HG02840 (cell line): ENCODE measurements around the gene TUFT1.
"Not testable (repeated sequence)": the region's sequence is repeated elsewhere in the genome, so short reads cannot be mapped to it uniquely, and the experiment has no call there.

ENCODE experiments used
- ATAC-seq: cut with Tn5 transposase; IDR thresholded peaks from one replicate; pipeline ENCODE4 v1.9.1; 2021; ENCODE audit warnings: mild to moderate bottlenecking, moderate library complexity, moderate number of reproducible peaks; ENCODE audit not compliant: unreplicated experiment, low FRiP score

Gene TUFT1

DNA sequence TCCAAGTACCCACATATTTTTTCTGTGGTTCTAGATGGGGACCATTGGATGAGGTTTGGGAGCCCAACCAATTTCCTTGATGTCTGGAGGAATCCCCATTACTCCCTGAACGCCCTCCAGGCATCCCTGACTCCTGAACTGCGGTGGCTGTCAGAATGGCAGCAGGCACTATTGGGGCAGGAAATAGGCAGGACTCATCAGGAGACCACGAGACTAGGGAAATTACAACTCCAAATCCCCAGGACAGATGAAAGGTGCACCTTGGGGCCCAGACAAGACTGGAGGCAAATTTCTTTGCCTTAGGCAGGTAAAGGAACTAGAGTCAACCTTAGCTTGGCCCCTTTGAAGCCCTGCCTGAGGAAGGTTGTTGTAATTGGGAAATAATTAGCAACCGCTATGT is 27.8 kb upstream of the TUFT1 start:
- no peak for ATAC-seq

DNA sequence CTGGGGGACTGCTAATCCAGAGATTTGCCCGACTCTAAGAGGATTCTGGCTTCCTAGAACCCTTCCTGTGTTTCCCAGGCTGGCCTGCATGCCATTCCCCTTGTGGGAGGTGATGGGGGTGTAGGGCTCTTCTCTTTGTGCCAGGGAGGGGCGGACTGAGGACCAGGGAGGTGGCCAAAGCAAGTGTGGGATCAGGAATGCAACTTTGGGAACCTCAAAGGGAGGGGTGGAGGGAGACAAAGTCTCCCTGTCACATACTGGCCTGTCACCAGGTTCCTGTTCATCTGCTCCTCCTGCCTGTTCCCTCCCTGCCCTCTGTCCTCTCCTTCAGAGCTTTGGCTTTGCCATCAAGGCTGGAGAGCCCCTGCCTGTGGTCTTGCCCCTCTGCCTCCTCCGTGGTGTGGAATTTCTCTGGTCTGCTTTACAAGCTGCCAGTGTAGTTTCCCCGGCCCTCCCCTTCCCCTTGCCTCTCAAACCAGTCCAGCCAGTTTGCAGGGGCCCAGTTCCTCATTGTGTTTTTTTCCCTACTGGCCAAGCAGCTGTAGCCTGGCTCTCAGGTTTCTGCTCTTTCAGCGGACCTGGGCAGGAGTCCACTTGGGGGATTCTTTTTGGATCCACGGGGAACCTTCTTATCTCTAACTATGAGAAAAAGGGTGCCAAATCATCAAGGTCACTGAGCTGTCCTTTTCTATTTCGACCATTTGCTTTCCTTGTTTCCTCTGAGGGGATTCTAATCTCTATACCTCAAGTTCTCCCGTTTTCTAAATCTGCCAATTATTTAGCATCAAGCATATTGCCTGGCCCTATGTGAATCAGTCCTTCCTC is 27.1 kb upstream of the TUFT1 start:
- no peak for ATAC-seq

- no peak for ATAC-seq
Observed at GRCh38 chr1:151513626-151514121, 26.4 kb upstream of the TUFT1 start.

DNA sequence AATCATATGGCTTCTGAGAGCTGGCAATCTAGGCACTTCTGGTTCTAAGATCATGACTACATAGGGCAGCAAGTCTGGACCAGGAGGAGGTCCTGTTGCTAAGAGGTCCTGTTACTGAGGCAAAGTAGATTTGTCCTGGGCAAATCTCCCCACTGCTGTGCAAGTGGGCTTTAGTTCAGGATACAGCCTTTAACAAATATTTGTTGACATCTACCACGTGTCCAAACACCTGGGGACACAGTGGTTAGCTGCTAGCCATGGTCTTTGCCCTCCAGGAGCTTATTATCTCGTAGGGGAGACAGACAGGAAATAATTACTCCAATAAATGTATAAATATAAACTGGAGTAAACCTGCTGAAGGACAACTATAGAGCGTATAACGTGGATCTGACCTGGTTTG is 25.7 kb upstream of the TUFT1 start:
- no peak for ATAC-seq

DNA sequence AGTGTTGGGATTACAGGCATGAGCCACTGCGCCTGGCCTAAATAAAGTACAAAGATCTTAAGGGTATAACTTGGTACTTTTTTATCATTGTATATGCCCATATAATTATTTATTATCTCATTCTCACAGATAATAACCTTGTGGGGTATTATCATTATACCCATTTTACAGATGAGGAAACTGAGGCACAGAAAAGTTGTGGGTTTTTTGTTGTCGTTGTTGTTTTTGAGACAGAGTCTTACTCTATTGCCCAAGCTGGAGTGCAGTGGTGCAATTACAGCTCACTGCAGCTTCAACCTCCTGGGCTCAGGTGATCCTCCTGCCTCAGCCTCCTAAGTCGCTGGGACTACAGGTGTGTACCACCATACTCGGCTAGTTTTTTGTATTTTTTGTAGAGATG is 24.8 kb upstream of the TUFT1 start:
- no peak for ATAC-seq

DNA sequence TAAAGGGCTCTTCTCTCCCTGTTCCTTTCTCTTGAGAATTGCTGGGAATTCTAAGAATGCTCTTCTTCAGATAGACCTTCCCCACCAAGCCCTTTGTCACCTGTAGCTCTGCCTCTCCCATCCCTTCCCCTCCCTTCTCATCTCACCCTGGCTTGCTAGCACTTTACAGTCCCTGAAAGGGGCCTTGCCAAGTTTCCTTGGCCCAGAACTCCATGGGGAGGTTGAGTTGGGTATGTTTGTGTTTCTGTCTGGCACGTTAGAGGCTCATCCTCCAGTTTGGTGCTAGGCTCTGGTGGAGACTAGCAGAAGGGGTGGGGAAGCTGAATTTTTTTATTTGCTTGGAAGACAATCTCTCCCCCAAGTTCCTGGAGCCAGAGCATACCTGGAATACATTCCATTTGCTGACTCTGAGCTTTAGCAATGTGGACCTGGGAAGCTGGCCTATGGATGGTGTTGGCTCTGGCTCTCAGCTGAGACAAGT is 24.0 kb upstream of the TUFT1 start:
- no peak for ATAC-seq

GRCh38 chr1:151518431-151518830 is 21.7 kb upstream of the TUFT1 start:
- no peak for ATAC-seq

DNA sequence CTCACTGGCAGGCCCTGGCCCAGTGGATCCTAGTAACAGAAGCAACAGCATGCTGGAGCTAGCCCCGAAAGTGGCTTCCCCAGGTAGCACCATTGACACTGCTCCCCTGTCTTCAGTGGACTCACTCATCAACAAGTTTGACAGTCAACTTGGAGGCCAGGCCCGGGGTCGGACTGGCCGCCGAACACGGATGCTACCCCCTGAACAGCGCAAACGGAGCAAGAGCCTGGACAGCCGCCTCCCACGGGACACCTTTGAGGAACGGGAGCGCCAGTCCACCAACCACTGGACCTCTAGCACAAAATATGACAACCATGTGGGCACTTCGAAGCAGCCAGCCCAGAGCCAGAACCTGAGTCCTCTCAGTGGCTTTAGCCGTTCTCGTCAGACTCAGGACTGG is 21.2 kb upstream of the TUFT1 start:
- no peak for ATAC-seq

GRCh38 chr1:151519667-151520066 is 20.4 kb upstream of the TUFT1 start:
- ATAC-seq: no peak

- no peak for ATAC-seq
Observed at GRCh38 chr1:151520359-151520758, 19.8 kb upstream of the TUFT1 start.

DNA sequence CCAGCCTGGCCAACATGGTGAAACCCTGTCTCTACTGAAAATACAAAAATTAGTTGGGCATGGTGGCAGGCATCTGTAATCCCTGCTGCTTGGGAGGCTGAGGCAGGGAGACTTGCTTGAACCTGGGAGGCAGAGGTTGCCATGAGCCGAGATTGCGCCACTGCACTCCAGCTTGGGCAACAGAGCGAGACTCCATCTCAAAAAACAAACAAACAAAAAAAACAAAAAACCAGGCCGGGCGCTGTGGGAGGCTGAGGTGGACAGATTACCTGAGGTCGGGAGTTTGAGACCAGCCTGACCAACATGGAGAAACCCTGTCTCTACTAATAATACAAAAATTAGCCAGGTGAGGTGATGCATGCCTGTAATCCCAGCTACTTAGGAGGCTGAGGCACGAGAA is 17.7 kb upstream of the TUFT1 start:
- not testable (repeated sequence) for ATAC-seq

- no peak for ATAC-seq
Observed at GRCh38 chr1:151523326-151523725, 16.8 kb upstream of the TUFT1 start.

GRCh38 chr1:151524736-151525135 is 15.4 kb upstream of the TUFT1 start:
- no peak for ATAC-seq

DNA sequence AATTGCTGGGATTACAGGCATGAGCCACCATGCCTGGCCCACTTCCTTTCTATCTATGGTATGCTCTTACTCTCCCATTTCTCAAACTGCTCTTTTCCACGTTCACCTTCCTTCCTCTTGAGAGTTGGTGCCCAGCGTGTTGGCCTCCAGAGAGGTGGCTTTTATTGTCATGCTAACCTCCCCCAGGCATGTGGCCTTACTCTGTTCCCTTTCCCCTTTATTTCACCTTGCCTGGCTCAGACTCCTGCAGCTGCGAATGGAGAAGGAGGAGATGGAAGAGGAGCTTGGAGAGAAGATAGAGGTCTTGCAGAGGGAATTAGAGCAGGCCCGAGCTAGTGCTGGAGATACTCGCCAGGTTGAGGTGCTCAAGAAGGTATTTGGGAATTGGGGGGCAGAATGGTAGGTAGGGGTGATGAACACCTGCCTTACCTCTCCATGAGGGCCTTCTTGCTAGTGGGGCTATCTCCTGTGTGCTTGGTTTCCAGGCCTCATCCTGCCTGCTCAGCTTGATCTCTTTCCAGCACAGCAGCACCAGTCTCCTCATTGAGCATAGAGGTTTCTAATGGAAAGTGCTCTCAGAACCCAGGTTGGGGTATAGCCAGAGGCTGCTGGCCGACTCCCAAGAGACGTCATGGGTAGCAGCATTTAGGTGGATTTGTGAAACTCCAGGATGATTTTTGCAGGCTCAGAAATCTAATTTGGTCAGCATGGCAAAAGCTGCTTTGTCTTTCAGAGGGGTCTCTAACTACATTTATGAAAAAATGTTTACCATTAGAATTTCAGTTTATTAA is 13.2 kb upstream of the TUFT1 start:
- no peak for ATAC-seq

GRCh38 chr1:151529211-151529702 is 10.9 kb upstream of the TUFT1 start:
- ATAC-seq: no peak

GRCh38 chr1:151529781-151530180 is 10.3 kb upstream of the TUFT1 start:
- ATAC-seq: no peak

- ATAC-seq: no peak
Observed at GRCh38 chr1:151530461-151530860, 9.6 kb upstream of the TUFT1 start.

DNA sequence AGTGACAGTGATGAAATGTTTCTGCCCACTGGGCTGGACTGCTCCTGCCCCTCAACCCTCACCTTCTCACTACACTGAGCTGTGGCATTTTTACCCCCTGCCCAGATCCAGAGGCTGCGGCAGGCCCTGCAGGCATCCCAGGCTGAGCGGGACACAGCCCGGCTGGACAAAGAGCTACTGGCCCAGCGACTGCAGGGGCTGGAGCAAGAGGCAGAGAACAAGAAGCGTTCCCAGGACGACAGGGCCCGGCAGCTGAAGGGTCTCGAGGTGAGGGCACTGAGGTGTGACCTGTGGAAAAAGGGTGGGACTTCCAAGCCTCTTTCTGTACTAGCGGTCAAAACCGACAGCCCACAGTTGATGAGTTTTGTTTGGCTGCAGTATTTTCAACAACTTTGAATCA is 6.2 kb upstream of the TUFT1 start:
- no peak for ATAC-seq

DNA sequence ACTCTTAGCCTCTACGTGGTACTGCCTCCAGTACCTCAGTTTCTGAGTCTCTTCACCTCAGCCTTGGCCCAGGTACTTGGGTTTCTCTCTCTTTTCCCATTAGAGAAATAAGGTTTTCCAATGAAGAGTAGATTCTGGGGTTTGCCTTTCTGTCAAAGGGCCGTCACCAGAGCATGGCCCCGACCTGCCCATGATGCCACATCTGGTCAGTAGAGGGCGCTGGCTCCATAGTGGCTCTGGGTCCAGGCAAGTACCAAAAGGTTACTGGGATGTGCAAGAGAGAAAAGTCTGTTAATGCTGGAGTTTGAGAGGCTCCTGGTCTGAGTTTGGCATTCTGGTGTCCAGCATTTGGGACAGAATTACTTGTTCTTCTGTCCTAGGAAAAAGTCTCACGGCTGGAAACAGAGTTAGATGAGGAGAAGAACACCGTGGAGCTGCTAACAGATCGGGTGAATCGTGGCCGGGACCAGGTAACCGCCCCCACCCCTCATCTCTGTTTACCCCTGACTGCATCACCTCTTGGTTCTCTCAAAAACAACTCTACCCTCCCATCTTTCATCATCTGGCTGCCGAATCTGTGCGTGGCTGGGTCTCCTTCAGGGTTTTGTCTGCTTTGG is 5.3 kb upstream of the TUFT1 start:
- ATAC-seq: no peak

- no peak for ATAC-seq
Observed at GRCh38 chr1:151535326-151536271, 4.5 kb upstream of the TUFT1 start.
